Stimulated activated CD8-positive, alpha-beta memory T cell treated with anti-CD3 and anti-CD28 coated beads, Interleukin-4, amount 100 ng/mL, for 1 hour (primary cell): Measurements from ENCODE around the gene DCAF10.
"Not testable (repeated sequence)": the region's sequence is repeated elsewhere in the genome, so short reads cannot be mapped to it uniquely, and the experiment has no call there.

Source experiments
- DNase-seq, 2 donors: peaks; one replicate each; pipeline ENCODE4 v3.0.0-alpha.2; 2020; ENCODE audit warnings: low read depth in 2 of 2, low spot score in 1 of 2

DCAF10 gene

GRCh38 chr9:37788332-37788731 is 12.3 kb upstream of the DCAF10 start:
- DNase-seq, result no peak

GRCh38 chr9:37790096-37790495 is 10.5 kb upstream of the DCAF10 start:
- DNase-seq, result no peak

GRCh38 chr9:37792122-37792521 is 8.5 kb upstream of the DCAF10 start:
- no peak for DNase-seq

- DNase-seq, result no peak
Observed at GRCh38 chr9:37796232-37796631, 4.4 kb upstream of the DCAF10 start.

GRCh38 chr9:37798677-37799076 is 1.9 kb upstream of the DCAF10 start:
- no peak for DNase-seq

GRCh38 chr9:37801287-37801850 is 772 bp downstream of the DCAF10 start:
- no peak for DNase-seq

GRCh38 chr9:37801959-37802711 is 1.5 kb downstream of the DCAF10 start:
- no peak for DNase-seq

GRCh38 chr9:37806271-37806670 is 5.7 kb downstream of the DCAF10 start:
- DNase-seq, result no peak

- not testable (repeated sequence) for DNase-seq
Observed at GRCh38 chr9:37809676-37810075, 9.1 kb downstream of the DCAF10 start.

GRCh38 chr9:37811906-37812476 is 11.4 kb downstream of the DCAF10 start:
- no peak for DNase-seq

- no peak for DNase-seq
Observed at GRCh38 chr9:37812773-37813379, 12.3 kb downstream of the DCAF10 start.

- DNase-seq, result no peak
Observed at GRCh38 chr9:37818849-37819248, 18.3 kb downstream of the DCAF10 start.

- DNase-seq, result no peak
Observed at GRCh38 chr9:37820142-37820541, 19.5 kb downstream of the DCAF10 start.

- not testable (repeated sequence) for DNase-seq
Observed at GRCh38 chr9:37825174-37825573, 24.6 kb downstream of the DCAF10 start.

- DNase-seq, result no peak
Observed at GRCh38 chr9:37827483-37828165, 27.0 kb downstream of the DCAF10 start.

- no peak for DNase-seq
Observed at GRCh38 chr9:37835821-37836220, 35.2 kb downstream of the DCAF10 start.

GRCh38 chr9:37836386-37836785 is 35.8 kb downstream of the DCAF10 start:
- DNase-seq, result no peak

GRCh38 chr9:37839496-37840461 is 39.2 kb downstream of the DCAF10 start:
- no peak for DNase-seq

GRCh38 chr9:37840560-37841194 is 40.1 kb downstream of the DCAF10 start:
- no peak for DNase-seq

- no peak for DNase-seq
Observed at GRCh38 chr9:37852222-37852621, 51.6 kb downstream of the DCAF10 start.
